Lower leg skin (tissue), 3 donors: ENCODE results near the gene PRSS8.

Experiments used
- POLR2A ChIP-seq, 2 donors: fragments of 450-650 bp; IDR thresholded peaks; one replicate each; pipeline ENCODE4 v1.6.1; 2016 to 2017; ENCODE audit warnings: antibody characterized with exemption in 2 of 2, mild to moderate bottlenecking in 1 of 2, moderate library complexity in 1 of 2
- TF ChIP-seq, protein P1 (sequence below), 3 donors: fragments of 450-650 bp; IDR thresholded peaks; one replicate each; pipeline ENCODE4 v1.5.1; 2016; ENCODE audit warnings: antibody characterized with exemption in 3 of 3, mild to moderate bottlenecking in 3 of 3, moderate library complexity in 2 of 3

DNA sequence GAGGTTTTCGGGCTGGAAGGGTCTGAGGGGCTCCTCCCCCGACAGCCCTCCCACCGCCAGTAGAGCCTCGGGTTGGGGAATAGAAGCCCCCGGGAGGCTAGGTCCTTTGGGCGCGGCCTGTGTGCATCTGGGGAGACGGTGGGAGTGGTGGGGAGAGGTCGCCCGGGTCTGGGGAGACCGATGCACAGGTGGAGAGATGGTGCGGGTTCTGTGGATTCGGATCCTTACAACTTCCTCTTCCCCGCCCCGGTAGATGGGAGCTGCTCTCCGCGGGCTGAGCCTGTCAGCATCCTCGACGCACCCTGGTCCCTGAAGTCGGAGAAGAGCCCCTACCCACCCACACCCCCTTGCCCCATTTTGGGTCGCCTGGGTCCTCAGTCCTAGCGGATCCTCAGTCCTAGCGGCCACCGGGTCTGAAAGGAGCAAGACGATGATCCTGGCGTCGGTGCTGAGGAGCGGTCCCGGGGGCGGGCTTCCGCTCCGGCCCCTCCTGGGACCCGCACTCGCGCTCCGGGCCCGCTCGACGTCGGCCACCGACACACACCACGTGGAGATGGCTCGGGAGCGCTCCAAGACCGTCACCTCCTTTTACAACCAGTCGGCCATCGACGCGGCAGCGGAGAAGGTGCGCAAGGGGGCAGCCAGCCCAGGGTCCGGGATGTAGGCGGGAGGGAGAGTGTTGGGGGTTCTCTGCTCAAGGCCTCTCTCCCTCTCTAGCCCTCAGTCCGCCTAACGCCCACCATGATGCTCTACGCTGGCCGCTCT lies 26.6 kb downstream of the PRSS8 start:
- TF ChIP-seq, protein P1, sequence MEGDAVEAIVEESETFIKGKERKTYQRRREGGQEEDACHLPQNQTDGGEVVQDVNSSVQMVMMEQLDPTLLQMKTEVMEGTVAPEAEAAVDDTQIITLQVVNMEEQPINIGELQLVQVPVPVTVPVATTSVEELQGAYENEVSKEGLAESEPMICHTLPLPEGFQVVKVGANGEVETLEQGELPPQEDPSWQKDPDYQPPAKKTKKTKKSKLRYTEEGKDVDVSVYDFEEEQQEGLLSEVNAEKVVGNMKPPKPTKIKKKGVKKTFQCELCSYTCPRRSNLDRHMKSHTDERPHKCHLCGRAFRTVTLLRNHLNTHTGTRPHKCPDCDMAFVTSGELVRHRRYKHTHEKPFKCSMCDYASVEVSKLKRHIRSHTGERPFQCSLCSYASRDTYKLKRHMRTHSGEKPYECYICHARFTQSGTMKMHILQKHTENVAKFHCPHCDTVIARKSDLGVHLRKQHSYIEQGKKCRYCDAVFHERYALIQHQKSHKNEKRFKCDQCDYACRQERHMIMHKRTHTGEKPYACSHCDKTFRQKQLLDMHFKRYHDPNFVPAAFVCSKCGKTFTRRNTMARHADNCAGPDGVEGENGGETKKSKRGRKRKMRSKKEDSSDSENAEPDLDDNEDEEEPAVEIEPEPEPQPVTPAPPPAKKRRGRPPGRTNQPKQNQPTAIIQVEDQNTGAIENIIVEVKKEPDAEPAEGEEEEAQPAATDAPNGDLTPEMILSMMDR (IDR thresholded peaks at IDR 0.05) = no peak
- TF ChIP-seq POLR2A (IDR thresholded peaks at IDR 0.05) = no peak
